GM12875 (cell line): Measurements from ENCODE around the gene PRG2.

Experiments used
- H3K4me3 ChIP-seq: one replicate; pipeline ENCODE4 v1.5.1; 2011; ENCODE audit warnings: low read depth, low read length, control low read depth
- TF ChIP-seq, protein P1 (sequence below): IDR thresholded peaks from 2 replicates; pipeline ENCODE4 v1.5.1; 2011; ENCODE audit warnings: low read depth, mild to moderate bottlenecking, control low read depth, inconsistent platforms, low read length, moderate library complexity, borderline replicate concordance; ENCODE audit not compliant: insufficient read depth

Gene PRG2

DNA sequence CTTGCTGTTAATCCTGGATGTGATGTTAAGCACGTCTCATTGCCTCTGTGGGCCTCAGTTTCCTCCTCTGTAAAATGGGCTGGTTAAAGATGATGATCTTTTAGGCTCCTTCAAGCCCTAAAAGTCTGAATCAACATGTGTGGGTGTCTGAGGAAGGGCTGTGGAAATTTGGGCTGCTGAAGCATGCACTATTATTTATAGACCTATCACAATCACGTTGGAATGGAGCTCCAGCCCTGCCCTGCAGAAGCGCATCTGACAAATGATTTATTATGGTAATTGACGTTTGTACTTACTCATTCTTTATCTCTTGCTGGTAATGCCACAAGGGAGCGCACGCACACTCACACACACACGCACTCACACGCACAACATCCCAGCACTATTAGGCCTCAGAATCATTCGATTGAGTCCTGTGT, 31.9 kb downstream of the PRG2 start:
- TF ChIP-seq, protein P1, sequence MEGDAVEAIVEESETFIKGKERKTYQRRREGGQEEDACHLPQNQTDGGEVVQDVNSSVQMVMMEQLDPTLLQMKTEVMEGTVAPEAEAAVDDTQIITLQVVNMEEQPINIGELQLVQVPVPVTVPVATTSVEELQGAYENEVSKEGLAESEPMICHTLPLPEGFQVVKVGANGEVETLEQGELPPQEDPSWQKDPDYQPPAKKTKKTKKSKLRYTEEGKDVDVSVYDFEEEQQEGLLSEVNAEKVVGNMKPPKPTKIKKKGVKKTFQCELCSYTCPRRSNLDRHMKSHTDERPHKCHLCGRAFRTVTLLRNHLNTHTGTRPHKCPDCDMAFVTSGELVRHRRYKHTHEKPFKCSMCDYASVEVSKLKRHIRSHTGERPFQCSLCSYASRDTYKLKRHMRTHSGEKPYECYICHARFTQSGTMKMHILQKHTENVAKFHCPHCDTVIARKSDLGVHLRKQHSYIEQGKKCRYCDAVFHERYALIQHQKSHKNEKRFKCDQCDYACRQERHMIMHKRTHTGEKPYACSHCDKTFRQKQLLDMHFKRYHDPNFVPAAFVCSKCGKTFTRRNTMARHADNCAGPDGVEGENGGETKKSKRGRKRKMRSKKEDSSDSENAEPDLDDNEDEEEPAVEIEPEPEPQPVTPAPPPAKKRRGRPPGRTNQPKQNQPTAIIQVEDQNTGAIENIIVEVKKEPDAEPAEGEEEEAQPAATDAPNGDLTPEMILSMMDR: no peak
- H3K4me3 ChIP-seq: no peak overlapping the region

DNA sequence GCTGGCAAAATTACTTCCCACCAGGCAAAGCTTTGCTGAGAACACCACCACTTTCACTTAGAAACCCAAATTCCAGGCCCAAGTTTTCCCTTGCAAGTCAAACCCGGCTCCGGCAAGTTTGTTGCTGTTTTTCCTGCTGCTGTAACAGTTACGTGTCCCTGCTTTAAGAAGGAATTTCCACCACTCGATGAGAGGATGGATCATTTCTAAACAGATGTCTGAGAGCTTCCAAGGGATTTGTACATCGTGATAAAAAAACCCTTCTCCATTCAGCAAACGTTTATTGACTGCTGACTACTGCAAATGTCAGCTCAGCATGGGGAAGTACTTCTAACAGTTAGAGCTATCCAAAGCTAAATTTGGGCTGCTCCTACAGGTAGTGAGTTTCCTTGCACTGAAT, 32.6 kb downstream of the PRG2 start:
- TF ChIP-seq, protein P1: no peak
- no peak overlapping the region for H3K4me3 ChIP-seq

DNA sequence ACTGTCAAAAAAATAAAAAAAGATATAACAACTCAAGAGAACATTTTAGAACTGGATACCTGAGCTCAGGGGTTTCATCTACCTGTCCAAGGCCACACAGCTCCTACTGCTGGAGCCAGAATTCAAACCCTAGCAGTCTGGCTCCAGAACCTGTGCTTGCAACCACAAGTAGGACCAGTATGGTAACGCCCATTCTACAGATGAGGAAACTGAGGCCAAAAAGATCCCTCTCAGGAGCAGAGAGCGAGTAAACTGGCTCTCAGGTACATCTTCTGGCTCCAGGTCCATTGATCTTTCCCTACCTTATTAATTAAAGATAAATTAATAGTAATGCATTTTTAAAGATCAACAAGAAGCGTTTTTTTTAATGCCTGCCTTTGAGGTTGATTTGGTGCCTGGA, 33.1 kb downstream of the PRG2 start:
- H3K4me3 ChIP-seq: no peak overlapping the region
- TF ChIP-seq, protein P1: no peak

DNA sequence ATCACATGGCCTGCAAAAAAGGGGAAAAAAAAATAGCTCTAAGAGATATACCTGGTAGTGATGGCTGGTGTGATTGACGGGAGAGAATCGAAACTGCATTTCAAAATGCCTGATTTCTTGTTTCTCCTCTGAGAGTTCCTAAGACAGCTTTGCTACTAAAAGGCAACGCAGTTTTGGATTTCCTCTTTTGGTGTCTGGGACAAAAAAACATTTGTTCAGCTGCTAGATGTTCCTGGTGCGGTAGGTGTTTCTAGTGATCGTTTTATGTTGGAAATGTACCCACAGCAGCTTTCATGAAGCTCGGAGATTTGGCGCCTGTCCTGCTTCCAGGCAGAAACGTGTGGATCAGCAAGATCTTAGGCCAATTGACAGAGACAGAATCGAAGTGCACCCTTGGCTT, 34.2 kb downstream of the PRG2 start:
- TF ChIP-seq, protein P1: no peak
- H3K4me3 ChIP-seq: no peak overlapping the region

DNA sequence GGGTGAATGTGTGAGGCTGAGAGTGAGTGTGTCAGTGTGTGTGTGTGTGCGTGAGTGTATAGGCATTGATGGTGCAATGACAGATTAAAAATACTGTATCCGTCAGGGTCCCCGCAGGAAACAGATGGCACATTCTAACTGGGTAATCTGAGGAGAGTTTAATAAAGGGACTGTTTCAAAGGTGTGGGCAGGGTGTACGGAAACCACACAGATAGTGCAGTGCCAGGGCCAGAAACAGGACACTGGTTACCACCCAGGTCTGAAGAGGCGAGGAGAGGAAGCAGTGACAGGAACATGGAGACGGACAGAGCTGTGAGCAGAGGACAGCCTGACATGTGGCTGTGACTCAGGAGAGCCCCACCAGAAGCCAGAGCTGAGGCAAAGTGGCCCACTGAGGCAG, 35.8 kb downstream of the PRG2 start:
- no peak overlapping the region for H3K4me3 ChIP-seq
- TF ChIP-seq, protein P1: no peak

DNA sequence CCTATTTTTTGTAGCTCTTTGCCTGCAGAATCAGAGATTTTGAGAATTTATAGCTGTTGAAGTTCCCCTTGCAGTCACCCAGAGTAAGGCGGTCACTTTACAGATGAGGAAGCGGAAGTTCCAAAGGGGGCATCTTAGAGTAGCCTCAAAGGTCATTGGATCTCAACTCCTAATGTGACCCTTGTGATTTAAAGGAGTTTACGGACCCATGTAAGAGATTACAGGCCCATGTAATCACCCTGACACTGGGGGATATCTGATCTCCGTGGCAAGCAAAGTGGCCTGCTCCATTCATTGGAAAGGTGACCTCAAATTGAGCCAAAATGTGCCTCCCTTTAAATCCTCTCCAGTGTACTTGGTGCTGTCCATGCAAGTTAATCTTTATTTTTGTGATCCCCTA, 36.6 kb downstream of the PRG2 start:
- no peak overlapping the region for H3K4me3 ChIP-seq
- TF ChIP-seq, protein P1: no peak

DNA sequence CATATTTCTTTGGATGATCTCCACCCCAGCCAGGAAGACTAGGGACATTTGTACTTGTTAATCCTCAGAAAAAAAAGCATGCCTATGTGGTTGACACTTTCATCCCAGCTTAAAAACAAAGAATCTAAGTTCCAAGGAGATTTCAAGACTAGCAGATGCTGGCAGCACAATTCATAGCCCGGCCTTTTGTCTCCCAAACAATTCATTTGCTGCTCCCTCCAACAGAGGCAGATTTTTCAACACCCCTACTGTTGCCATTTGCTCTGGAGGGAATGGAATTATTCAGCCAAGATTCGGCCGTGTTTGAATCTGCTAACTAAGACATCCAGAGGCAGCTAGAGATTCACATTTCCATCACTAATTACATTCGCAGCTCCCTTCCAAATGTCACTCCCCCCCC, 37.0 kb downstream of the PRG2 start:
- TF ChIP-seq, protein P1: no peak
- H3K4me3 ChIP-seq: no peak overlapping the region
